GM19324 (cell line): ENCODE data around the gene RUNX3.

Experiments
- ATAC-seq: cut with Tn5 transposase; IDR thresholded peaks from one replicate; pipeline ENCODE4 v1.9.1; 2021; ENCODE audit warnings: mild to moderate bottlenecking, moderate library complexity; ENCODE audit not compliant: unreplicated experiment, low FRiP score

RUNX3 gene

GRCh38 chr1:24948079-24948827, 18.2 kb upstream of the RUNX3 start:
- ATAC-seq = no peak

GRCh38 chr1:24946861-24947658, 17.0 kb upstream of the RUNX3 start:
- ATAC-seq = peak; percentile 63

DNA sequence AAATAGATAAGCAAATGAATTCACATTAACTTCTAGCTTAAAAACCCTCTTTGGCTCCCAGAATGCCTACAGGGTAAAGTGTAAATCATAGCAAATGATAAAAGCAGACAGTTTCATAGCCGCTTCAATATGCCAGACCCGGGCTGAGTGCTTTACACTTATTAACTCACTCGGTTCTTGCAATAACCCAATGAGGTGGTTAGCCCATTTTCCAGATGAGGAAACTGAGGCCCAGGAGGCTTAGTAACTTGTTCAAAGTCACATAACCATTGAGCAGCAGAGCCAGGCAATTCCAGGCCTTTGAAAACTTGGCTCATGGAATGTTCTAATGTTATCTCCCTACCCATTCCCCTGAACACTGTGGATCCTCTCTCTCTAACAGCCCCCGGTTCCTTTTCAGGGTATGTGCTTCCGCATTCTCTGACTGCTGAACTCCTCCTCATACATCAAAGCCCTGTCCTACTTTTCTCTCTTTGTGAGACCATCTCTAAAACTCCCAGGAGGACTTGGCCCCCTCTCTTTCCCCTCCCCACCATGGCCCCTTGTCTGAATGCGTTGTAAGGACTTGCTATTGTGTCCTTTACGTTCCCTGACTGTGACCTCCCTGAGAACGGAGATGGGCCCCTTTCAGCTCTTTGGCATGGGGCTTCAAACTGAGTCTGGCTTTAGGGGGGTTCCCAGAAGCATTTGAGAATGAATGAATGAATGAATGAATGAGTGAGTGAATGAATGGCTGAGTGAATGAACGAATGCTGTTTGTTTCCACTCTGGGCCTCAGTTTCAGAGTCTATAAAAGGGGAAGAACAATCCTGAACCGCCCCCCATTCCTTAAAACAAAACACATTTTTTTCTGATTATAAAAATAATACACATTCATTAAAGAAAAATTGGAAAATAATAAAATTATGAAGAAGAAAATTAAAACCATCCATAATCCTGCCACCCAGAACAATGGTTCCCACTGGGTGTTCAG, 15.6 kb upstream of the RUNX3 start:
- no peak for ATAC-seq

DNA sequence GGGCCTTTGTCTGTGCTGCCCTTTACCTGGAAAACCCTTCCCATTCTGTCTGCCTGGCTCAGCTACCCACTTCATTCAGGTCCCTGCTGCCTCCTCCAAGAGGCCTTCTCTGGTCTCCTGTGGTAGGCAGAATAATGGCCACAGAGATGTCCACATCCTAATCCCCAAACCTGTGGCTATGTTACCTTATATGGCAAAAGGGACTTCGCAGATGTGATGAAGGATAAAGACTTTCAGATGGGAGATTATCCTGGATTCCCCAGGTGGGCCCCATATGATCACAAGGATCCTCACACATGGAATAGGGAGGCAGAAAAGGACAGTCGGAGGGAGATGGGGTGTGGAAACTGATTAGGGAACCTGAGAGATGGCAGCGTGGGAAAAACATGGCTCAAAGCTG, 14.2 kb upstream of the RUNX3 start:
- no peak for ATAC-seq

DNA sequence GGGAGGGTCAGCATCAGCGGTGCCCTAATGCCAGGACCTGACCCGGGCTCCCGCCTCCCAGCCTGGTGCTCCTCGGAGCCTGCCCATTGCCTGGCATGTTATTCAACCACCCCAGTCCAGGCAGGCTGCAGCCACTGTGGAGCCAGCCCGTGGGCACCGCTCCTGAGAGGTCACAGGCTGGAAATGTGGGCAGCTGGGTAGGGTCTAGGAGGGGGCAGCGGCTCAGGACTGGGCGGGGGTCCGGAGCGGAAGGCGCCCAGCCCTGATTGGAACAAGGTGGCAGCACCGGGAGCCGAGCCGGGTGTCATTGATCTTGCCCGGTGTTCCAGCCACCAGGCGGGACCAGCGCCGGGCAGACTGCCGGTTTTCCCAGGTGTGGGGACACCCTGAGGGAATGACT, 12.7 kb upstream of the RUNX3 start:
- ATAC-seq = no peak

- no peak for ATAC-seq
Observed at GRCh38 chr1:24941564-24941963, 11.5 kb upstream of the RUNX3 start.

- ATAC-seq = no peak
Observed at GRCh38 chr1:24940231-24940630, 10.2 kb upstream of the RUNX3 start.

- ATAC-seq = no peak
Observed at GRCh38 chr1:24939675-24940193, 9.7 kb upstream of the RUNX3 start.

GRCh38 chr1:24939040-24939674, 9.1 kb upstream of the RUNX3 start:
- ATAC-seq = no peak

DNA sequence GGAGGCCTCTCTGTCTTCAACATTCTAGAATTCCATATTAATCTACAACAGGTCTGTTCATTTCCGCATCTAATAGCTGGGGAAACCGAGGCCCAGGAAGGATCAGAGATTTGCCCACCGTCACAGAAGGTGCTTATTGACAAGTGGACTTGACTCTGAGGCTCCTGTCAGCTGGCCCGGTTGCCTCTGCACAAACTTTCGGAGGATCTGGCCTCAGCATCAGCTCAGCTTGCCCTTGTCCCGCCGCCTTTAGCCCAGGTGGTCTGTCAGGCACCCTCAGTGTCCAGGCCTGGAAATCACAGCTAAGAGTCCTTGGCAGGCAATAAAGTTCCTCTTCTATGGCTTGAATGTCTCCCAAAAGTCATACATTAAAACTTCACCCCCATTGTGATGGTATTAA, 8.2 kb upstream of the RUNX3 start:
- no peak for ATAC-seq

DNA sequence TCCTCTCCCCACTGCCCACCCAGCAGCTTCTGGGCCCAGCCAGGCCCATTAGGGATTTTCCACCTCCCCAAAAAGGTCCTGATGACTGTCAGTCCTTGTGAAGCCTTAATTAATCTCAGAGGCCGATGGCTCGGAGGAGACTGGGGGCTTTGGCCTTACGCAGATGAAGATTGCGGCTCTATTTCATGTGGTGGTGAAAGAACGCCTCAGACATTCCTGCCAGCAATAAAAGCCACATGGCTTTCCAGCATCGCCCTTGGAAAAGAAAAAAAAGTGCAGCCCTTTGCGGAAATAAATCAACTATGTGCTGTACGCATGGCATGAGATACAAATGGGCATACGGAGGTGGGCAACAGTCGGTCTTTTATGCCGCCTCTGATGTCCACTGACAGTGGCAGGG, 6.6 kb upstream of the RUNX3 start:
- ATAC-seq = no peak

- ATAC-seq = no peak
Observed at GRCh38 chr1:24935615-24936484, 5.8 kb upstream of the RUNX3 start.

DNA sequence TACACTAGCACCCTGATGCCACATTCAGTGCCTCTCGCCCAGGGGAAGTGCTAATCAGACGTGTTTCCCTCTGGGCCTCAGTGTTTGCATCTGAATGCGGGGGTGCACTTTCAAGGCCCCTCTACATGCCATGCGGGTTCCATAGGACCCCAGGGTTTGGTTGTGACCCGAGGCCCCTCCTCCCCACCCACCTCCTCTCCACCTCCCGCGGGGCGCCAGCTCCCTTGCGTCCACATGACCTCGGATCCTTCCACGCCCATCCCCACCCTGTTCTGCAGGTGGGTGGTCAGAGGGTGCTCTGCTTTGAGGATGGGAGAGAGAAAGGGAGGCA, 5.1 kb upstream of the RUNX3 start:
- ATAC-seq = no peak

- no peak for ATAC-seq
Observed at GRCh38 chr1:24934310-24935195, 4.5 kb upstream of the RUNX3 start.

DNA sequence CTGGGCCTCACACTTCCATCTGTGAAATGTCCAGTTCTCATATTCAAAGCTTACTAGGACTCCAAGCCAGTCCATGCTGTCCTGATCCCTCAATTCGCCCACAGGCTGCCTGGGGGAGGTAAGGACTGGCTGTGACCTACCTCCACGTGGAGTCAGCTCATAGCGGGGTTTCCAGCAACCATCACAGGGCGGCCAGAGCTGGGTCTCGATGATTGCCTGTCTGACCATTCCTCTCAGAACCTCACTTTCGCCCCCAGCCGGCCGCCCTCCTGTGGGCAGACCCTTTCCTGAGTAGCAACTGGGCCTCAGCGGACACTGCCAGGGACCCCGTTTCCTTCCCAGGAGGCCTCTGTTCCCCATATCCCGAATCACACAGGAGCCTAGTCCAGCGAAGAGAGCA, 3.4 kb upstream of the RUNX3 start:
- no peak for ATAC-seq

DNA sequence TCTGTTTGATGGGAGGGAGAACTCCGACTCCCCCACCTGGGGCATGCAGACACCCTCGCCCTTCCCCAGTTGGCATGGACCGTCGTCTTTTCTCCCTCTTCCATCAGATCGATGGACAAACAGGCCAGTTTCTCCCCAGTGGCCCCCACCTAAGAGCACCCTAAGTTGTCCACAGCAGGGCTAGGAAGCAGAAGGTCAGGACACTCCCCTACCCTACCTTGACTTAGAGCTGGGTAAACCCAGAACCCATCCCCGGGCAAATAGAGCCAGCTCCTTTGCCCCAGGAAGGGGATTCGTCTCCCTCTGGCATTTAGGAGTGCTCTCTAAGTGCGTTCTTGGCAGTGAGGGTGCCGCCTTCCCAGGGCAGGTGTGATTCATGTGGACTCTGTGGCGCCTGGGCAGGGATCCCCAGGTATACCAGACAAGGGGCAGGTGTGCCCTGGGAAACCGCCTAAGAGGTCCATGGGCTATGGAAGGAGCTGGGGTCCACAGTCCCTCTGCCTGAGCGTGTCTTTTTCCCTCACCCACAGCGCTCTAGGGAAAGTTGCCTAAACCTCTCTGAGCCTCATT, 2.7 kb upstream of the RUNX3 start:
- ATAC-seq = no peak

GRCh38 chr1:24932284-24932683, 2.2 kb upstream of the RUNX3 start:
- no peak for ATAC-seq
